Measurements from ENCODE around the gene ZNF736.
A peak's percentile ranks its signal among the peaks of the same experiment; 100 is the strongest.
"Not testable (repeated sequence)": the region's sequence is repeated elsewhere in the genome, so short reads cannot be mapped to it uniquely, and the experiment has no call there.

The ZNF736 gene

DNA sequence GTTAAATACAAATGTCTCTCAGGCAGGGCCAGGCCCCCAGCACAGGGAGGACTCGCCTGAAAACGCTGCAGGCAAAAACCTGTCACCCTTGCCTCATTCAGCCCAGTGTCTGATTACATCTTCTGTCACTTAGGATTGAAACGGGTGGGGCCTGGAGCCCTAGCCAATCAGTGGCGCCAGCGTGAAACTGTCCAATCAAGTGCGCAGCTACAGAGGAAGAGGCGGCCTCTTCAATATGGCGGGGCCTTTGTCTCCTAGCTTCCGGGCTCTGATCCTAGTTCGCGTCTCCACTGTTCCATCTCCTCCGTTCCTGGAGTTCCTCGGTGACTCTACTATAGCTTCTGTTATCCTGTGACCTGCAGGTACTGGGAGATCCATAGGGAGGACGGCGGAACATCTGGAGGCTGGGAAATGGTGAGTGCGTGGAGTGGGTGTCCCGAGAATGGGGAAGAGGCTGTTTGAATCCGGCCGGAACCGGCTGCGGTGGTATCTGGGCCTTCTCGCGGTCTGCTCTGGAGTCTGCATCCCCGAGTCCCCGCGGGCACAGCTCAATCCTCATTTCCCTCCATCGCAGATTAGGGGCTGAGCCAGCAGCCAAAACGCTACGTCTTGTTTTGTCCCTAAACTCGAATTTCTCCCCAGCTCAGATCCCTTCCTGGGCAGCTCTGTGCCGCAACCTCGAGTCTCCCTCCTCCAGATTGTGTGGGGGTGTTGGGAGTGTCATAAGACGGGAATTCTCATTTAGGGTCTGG is at the start of gene ZNF736:
ZNF736 (plus strand) TSS at position 222 of the 752 bp plus-strand sequence; CDS start at position 412, 190 bp downstream.
- DNase-seq, result peak; percentile 93 to 95

- no peak for DNase-seq
Measured at GRCh38 chr7:64266341-64266919, 47.3 kb upstream of the ZNF736 start.

GRCh38 chr7:64277630-64278029 is 36.1 kb upstream of the ZNF736 start:
- DNase-seq, result no peak

DNA sequence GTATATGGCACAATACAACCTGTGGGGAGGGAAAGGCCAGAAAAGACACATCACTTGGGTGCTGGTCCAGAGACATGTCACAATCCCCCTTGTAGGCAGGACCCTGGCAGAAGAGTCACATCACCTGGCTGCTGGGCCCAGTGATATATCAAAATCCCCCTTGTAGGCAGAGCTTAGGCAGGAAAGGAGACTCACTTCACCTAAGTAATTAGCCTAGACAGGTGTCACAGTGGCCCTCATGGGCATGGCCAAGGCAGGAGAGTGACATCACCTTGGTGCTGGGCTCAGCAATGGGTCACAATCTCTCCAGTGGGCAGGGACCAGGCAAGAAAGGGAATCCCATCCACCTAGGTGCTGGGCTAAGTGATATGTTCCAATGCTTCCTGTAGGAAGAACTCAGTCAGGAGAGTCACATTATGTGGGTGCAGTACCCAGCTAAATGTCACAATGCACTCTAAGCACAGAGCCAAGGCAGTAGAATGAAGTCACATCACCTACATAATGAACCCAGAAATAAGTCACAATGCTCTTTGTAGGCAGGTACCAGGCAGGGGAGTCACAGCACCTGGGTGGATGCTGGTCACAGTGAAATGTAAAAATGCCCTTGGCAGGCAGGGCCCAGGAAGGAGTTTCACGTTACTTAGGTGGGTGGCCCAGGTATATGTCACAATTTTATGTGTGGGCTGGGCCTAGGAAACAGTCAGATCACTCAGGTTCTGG is 18.9 kb upstream of the ZNF736 start:
- no peak for DNase-seq

DNA sequence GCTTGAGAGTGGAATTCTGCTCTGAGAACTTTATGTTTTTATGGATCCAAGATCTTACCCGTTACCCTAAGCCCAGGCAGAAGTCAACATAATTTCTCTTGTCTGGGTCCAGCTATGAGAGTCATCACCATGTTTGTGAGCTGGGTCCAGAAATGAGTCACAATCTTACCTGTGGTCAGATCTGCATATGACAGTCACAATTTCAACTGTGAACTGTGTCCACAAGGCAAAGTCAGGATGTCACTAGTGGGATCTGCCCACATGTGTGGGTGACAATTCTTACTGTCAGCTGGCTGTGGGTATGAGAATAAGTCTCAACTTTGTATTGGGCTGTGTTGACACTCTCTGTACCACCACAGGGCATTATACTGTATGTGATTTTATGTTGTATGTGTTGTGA is 16.3 kb upstream of the ZNF736 start:
- not testable (repeated sequence) for DNase-seq

DNA sequence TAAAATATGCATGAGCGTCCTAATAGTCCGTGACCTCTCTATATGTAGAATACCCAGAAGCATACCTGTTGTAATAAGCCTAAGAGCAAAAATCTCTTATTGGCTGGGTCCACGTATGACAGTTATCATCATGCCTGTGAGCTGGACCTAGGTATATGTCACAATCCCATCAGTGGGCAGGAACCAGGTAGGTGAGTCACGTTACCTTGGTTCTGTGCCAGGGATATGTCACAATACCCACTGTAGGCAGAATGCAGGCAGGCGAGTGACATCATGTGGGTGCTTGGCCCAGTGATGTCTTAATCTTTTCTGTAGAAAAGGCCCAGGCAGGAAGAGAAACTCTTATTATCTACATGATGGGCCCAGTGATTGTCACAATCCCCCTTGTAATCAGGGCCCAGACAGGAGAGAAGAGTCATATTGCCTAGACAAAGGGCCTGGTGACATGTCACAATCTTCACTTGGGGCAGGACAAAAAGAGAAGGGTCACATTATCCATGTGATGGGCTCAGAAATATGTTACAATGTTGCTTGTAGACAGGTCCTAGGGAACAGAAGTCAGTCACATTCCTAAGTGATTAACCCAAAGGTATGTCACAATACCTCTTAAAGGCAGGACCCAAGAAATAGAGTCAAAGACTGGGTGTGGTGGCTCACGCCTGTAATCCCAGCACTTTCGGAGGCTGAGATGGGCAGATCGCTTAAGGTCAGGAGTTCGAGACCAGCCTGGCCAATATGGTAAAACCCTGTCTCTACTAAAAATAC is 12.9 kb upstream of the ZNF736 start:
- no peak for DNase-seq

DNA sequence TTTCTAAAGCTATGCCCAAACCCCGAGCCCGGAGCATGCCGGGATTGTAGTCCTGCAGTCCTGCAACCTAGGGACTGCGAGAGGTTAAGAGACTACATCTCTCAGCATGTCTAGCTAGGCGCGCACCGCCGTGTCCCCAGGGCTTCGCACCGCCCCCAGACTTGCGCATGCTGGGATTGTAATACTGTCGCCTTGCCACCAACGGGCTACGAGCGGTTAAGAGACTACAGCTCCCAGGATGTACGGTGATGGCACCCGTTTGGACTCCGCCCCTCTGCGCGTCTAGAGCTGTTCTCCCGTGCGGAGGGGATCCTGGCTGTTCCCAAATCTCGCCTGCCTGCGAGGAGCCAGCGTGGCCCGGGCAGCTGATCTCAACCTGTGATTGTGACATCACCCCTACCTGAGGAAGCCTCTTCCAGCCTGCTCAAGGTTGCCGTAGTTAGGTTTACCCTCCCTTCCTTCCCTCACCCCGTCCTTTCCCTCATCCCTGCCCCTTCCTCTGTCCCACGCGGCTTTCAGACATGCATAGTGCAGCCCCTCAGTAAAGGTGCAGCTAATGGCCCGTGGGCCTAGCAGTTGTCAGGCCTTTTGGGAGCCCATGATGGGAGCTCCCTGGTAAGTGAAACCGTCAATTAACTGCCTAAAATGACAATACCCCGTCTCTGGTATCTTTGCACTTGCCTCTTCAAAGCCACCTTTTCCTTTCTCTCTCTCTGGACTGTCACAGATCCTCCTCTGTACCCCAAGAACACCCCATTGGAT is 6.3 kb upstream of the ZNF736 start:
- peak; percentile 92 to 95 for DNase-seq

- no peak for DNase-seq
Measured at GRCh38 chr7:64308016-64308270, 5.8 kb upstream of the ZNF736 start.

DNA sequence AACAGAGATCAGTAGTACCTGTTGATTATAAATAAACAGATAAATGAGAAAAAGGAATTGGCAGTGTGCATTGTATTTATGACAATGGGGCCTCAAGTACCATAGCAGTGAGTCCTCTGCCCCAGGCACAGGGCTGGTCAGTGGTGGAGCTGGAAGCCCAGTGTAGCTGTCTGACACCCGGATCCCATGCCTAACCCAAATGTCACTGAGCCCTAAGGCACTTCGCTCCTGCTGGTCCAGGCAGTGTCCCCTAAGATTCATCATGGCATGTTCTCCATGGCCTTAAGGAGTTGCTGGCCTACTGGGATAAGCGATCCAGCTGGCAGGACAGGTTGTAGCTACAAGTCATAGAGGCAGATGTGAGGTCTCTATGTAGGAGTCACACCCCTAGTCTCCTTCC is 3.3 kb upstream of the ZNF736 start:
- no peak for DNase-seq

GRCh38 chr7:64312826-64313225 is 935 bp upstream of the ZNF736 start:
- DNase-seq, result no peak

DNA sequence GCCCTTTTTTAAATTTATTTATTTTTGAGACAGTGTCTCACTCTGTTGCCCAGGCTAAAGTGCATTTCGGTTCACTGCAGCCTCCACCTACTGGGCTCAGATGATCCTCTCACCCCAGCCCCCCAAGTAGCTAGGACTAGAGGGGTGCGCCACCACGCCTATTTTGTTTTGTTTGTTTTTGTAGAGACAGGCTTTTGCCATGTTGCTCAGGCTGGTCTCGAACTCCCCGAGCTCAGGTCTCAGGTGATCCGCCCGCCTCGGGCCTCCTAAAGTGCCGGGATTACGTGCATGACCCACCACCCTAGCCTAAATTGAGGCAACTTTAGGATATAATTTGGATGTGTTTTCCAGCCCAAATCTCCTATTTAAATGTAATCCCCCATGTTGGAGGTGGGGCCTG is 805 bp downstream of the ZNF736 start:
- no peak for DNase-seq

DNA sequence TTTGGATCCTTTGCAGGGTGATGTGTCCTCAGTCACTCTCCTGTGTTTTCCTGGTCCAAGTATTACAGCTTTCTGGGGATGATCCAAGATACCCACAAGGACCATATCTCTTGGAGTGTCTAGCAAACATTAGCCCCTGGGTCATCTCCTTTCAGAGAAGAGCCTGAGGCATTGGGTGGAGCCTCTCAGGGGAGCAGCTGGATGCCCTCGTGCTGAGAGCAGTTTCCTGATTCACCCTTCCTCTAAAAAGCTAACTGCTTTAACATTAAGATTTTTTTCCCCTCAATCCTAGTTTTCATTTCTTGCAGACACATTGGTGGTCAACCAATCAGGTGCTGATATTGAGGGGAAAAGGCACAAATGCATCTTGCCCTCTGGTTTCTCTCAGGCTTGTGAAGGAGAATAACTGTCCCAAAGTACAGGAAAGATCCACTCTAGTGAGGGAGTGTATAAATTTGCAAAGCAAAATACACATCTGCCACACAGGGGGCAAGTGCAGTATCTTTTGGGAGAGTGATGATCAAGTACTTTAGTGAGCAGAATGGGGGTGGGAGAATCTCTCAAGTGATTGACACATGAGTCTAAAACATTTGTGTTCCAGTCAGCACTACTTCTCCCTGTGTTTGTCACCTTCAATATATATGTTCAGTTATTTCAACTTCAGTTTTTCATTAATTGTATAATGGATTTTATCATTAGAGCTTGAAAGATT is 2.4 kb downstream of the ZNF736 start:
- not testable (repeated sequence) for DNase-seq

GRCh38 chr7:64320547-64321513 is 7.1 kb downstream of the ZNF736 start:
- DNase-seq, result no peak

- DNase-seq, result not testable (repeated sequence)
Measured at GRCh38 chr7:64324166-64324565, 10.4 kb downstream of the ZNF736 start.

DNA sequence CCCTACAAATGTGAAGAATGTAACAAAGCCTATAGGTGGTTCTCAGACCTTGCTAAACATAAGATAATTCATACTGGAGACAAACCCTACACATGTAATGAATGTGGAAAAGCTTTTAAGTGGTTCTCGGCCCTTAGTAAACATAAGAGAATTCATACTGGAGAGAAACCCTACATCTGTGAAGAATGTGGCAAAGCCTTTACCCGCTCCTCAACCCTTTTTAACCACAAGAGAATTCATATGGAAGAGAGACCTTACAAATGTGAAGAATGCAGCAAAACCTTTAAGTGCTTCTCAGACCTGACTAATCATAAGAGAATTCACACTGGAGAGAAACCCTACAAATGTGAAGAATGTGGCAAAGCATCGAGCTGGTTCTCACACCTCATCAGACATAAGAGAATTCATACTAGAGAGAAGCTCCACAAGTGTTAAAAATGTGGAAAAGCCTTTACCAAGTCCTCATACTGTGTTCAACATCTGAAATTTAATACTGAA is 35.0 kb downstream of the ZNF736 start:
- DNase-seq, result not testable (repeated sequence)

- no peak for DNase-seq
Measured at GRCh38 chr7:64359543-64359942, 45.8 kb downstream of the ZNF736 start.

DNA sequence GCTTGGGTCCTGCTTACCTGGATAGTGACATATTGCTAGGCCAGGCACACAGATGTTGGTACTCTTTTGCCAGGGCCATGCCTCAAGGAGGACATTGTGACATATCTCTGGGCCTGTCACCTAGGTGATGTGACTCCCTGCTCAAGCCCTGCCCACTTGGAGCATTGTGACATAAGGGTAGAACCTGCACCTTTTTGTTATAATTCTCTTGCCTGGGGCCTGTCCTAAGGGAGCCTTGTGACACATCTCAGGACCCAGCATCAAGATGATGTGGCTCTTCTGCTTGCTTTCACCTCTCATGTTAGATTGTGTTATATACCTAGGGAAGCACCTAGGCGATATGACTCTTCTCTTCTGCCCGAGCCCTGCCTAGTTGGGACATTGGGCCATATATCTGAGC is 57.4 kb downstream of the ZNF736 start:
- DNase-seq, result no peak

- no peak for DNase-seq
Measured at GRCh38 chr7:64373017-64373416, 59.3 kb downstream of the ZNF736 start.

- DNase-seq, result no peak
Measured at GRCh38 chr7:64400401-64400800, 86.6 kb downstream of the ZNF736 start.

All from NCI-H526 (cell line).